ENCODE results near the gene SDK1.

DNA sequence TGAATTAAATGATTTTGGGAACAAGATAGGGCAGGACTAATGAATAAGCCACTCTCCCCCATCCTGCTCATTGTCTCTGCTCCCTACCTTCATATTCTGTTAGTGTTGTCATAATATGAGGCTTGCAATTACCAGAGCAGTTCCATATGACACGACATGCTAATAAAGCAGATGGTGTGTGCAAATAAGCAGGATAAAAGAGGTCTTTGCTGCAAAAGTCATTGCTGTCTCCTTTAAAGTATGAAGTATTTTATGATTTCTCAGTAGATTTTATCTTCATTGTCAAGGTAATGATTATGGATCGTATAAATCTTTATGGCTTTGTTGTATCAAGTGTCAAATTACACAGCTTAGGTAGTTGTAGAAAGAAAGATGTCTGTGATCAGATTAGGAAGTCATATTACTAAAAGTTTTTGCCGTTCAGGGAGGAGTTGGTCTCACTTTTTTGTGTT lies 114.8 kb downstream of the SDK1 start:
- TF ChIP-seq EZH2 (IDR thresholded peaks at IDR 0.05; ENCODE audit: insufficient read depth, poor library complexity, severe bottlenecking): no peak
- no peak for TF ChIP-seq EZH2phosphoT487 (IDR thresholded peaks at IDR 0.05; ENCODE audit: insufficient read depth, low read depth)

All from GM23248 (cell line).